Measurements from ENCODE around the gene ABLIM2. TPM values are rescaled to one million over a fixed set of nuclear protein-coding genes. Genes with fewer than 3 reads are reported as not detected.

ABLIM2 gene
- total and polyA plus RNA-seq, 2 of the 8 experiments (the other 6 are each of a cell fraction or from before 2014, with no cell fraction given) = 2.8 to 3.0 TPM

- 87% methylated on average over 8 of the region's 8 CpGs; no CpG with 5 or more reads in 1 of the 2 experiments for WGBS, 2 experiments (ENCODE audit: extremely low coverage in 1 of 2, insufficient coverage in 1 of 2, insufficient read length in 1 of 2, insufficient replicate concordance in 2 of 2, low coverage in 1 of 2, low lambda C conversion rate in 2 of 2, missing lambda C conversion rate in 1 of 2)
- Histone ChIP-seq H2BK5ac (ENCODE audit: low read depth, low read length) (no peak overlapping the region), H2BK12ac (ENCODE audit: low read depth, low read length) (no peak overlapping the region), H2BK15ac (ENCODE audit: low read length) (no peak overlapping the region), H3K4me3 (ENCODE audit: extremely low read depth in 1 of 4, insufficient read depth in 2 of 4, low read depth in 3 of 4, low read length in 4 of 4) (no peak overlapping the region), H2AK5ac (ENCODE audit: low read depth, low read length) (no peak overlapping the region), H4K5ac (ENCODE audit: insufficient read length, low read depth, low read length) (no peak overlapping the region), H3K79me1 (ENCODE audit: low read depth, low read length) (no peaks in the 10 kb centered on the region), H3K23ac (ENCODE audit: insufficient read length) (no peak overlapping the region), H4K8ac (ENCODE audit: extremely low read depth, insufficient read depth, low read length) (no peak overlapping the region), H4K91ac (replicated peaks; ENCODE audit: insufficient read length, low read length) (peak overlapping the region; percentile 66), H4K20me1 (replicated peaks in 1 of 2; ENCODE audit: control insufficient read depth in 1 of 2, insufficient read depth in 2 of 2, low read length in 2 of 2) (peaks cover 0 to 4% of the 10 kb centered on the region in 2 experiments), H3K18ac (ENCODE audit: extremely low read depth, low read length) (no peak overlapping the region), H3K79me2 (ENCODE audit: control insufficient read depth in 1 of 2, insufficient read depth in 2 of 2, low read length in 2 of 2) (no peaks in the 10 kb centered on the region), H3K27me3 (replicated peaks in 1 of 4; ENCODE audit: control insufficient read depth in 3 of 4, extremely low read depth in 1 of 4, insufficient read depth in 3 of 4, low read length in 3 of 4) (no peaks in the 10 kb centered on the region), H3K9ac (replicated peaks in 1 of 4; ENCODE audit: extremely low read depth in 1 of 4, low read depth in 3 of 4, low read length in 3 of 4) (no peak overlapping the region), H3K4me2 (ENCODE audit: insufficient read depth in 1 of 2, low read depth in 2 of 2, low read length in 2 of 2) (no peak overlapping the region), H3K36me3 (ENCODE audit: control insufficient read depth in 2 of 4, insufficient read depth in 4 of 4, low read length in 3 of 4) (no peaks in the 10 kb centered on the region), H3K9me3 (ENCODE audit: insufficient read depth in 2 of 2, low read depth in 1 of 2, low read length in 1 of 2) (no peaks in the 10 kb centered on the region), H3K27ac (ENCODE audit: low read depth, low read length) (no peak overlapping the region), H2BK120ac (replicated peaks; ENCODE audit: low read depth, low read length) (no peak overlapping the region), H3K4me1 (replicated peaks in 1 of 4; ENCODE audit: control insufficient read depth in 3 of 4, insufficient read depth in 4 of 4, low read length in 3 of 4) (no peaks in the 10 kb centered on the region), H2AFZ (ENCODE audit: low read length) (no peak overlapping the region), H2BK20ac (ENCODE audit: low read length) (no peak overlapping the region), H3K14ac (ENCODE audit: insufficient read length) (no peak overlapping the region), H3K4ac (replicated peaks; ENCODE audit: insufficient read length, low read depth, low read length) (no peak overlapping the region), H3K56ac (replicated peaks; ENCODE audit: insufficient read length, low read depth, low read length) (no peak overlapping the region), H3K23me2 (ENCODE audit: low read depth, low read length) (0 out of 2 replicates have a peak, but pooled peaks cover 2% of the 10 kb centered on the region)
- CTCF ChIA-PET (ENCODE audit: partially characterized antibody) = interaction anchor here (0.6 to 7.2 kb wide), 9 partner anchors 11 to 128 kb away, joined by 3 to 68 read pairs (median 3); no protein-coding TSS in a partner anchor
- POLR2A ChIA-PET (ENCODE audit: partially characterized antibody) = no interaction called here
- FAIRE-seq (no peak), DNase-seq (ENCODE audit: low read depth in 1 of 2, low spot score in 2 of 2) (no peak)
- no peak for TF ChIP-seq TEAD4 (IDR thresholded peaks at IDR 0.05; ENCODE audit: low read depth, low read length)
- no peak for TF ChIP-seq GABPA (IDR thresholded peaks at IDR 0.05; ENCODE audit: borderline replicate concordance, insufficient read depth, low read length)
- no peak for TF ChIP-seq BRCA1 (IDR thresholded peaks at IDR 0.05; ENCODE audit: low read depth, low read length)
- no peak for TF ChIP-seq EP300 (IDR thresholded peaks at IDR 0.05; ENCODE audit: borderline replicate concordance in 1 of 2, low read depth in 2 of 2, low read length in 2 of 2)
- no peak for TF ChIP-seq CTBP2 (IDR thresholded peaks at IDR 0.05; ENCODE audit: borderline replicate concordance, insufficient read depth, insufficient read length, low read length)
- no peak for TF ChIP-seq RAD21 (IDR thresholded peaks at IDR 0.05 in 1 of 2, conservative IDR thresholded peaks at IDR 0.05 in 1 of 2; ENCODE audit: low read depth in 2 of 2, low read length in 2 of 2)
- TF ChIP-seq CEBPB (IDR thresholded peaks at IDR 0.05; ENCODE audit: low read depth, low read length) = no peak
- TF ChIP-seq HDAC6 (IDR thresholded peaks at IDR 0.05; ENCODE audit: low read depth, low read length) = no peak
- TF ChIP-seq E2F6 (IDR thresholded peaks at IDR 0.05) = no peak
- no peak for TF ChIP-seq SIRT6 (IDR thresholded peaks at IDR 0.05; ENCODE audit: low read length)
- TF ChIP-seq SUZ12 (IDR thresholded peaks at IDR 0.05; ENCODE audit: low read length) = no peak
- TF ChIP-seq JUN (IDR thresholded peaks at IDR 0.05; ENCODE audit: low read depth, low read length) = no peak
These were observed 21.9 kb upstream of the ABLIM2 start for GRCh38 chr4:8180310-8181093.

Data from H1 (cell line).